ENCODE measurements around the gene SLC22A8.

- TF ChIP-seq POLR2A (IDR thresholded peaks at IDR 0.05; ENCODE audit: low read length) = no peak
- TF ChIP-seq GATA1 (IDR thresholded peaks at IDR 0.05; ENCODE audit: low read depth, low read length) = no peak
Observed at GRCh38 chr11:62999649-63000048, 16.0 kb downstream of the SLC22A8 start.

Data from erythroblast (primary cell).